Measurements from ENCODE around the gene TCERG1. TPM values are rescaled to one million over a fixed set of nuclear protein-coding genes. Genes with fewer than 3 reads are reported as not detected.

TCERG1 gene
- total RNA-seq, 1 experiment from 2014 or later, result 75.9 TPM

DNA sequence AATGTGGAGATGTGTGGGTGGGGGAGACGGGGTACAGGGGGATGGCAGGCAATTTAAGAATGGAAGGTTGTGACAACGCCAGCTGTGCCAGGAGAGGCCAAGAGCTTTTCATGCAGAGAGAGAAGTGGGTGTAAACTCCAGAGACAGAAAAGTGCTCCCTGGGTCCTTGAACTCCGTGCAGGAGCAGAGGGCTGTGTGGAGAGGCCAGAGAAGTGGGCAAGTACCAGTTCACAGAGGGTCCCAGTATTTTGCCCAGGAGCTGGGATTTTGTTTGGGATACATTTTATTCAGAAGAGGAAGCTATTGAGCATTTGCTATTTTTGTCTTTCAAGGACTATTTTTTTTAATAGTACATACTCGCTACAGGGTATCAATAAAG, 19.5 kb upstream of the TCERG1 start:
- Histone ChIP-seq H3K4me3 (ENCODE audit: low read depth in 2 of 2, low read length in 2 of 2) (no peak overlapping the region), H3K4me1 (ENCODE audit: control insufficient read depth, insufficient read depth, low read length) (0 out of 2 replicates have a peak, but pooled peaks cover 2% of the 10 kb centered on the region), H3K27me3 (ENCODE audit: control insufficient read depth, insufficient read depth, low read length) (no peaks in the 10 kb centered on the region), H3K27ac (ENCODE audit: low read length) (no peak overlapping the region), H3K9me3 (ENCODE audit: control insufficient read depth, insufficient read depth, low read depth, low read length) (no peaks in the 10 kb centered on the region), H3K36me3 (ENCODE audit: control insufficient read depth, insufficient read depth, low read length) (no peaks in the 10 kb centered on the region)
- POLR2A ChIA-PET, result no interaction called here
- TF ChIP-seq, protein P1, sequence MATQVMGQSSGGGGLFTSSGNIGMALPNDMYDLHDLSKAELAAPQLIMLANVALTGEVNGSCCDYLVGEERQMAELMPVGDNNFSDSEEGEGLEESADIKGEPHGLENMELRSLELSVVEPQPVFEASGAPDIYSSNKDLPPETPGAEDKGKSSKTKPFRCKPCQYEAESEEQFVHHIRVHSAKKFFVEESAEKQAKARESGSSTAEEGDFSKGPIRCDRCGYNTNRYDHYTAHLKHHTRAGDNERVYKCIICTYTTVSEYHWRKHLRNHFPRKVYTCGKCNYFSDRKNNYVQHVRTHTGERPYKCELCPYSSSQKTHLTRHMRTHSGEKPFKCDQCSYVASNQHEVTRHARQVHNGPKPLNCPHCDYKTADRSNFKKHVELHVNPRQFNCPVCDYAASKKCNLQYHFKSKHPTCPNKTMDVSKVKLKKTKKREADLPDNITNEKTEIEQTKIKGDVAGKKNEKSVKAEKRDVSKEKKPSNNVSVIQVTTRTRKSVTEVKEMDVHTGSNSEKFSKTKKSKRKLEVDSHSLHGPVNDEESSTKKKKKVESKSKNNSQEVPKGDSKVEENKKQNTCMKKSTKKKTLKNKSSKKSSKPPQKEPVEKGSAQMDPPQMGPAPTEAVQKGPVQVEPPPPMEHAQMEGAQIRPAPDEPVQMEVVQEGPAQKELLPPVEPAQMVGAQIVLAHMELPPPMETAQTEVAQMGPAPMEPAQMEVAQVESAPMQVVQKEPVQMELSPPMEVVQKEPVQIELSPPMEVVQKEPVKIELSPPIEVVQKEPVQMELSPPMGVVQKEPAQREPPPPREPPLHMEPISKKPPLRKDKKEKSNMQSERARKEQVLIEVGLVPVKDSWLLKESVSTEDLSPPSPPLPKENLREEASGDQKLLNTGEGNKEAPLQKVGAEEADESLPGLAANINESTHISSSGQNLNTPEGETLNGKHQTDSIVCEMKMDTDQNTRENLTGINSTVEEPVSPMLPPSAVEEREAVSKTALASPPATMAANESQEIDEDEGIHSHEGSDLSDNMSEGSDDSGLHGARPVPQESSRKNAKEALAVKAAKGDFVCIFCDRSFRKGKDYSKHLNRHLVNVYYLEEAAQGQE (IDR thresholded peaks at IDR 0.05; ENCODE audit: insufficient read depth in 1 of 2, low read depth in 2 of 2, low read length in 1 of 2), result no peak
- TF ChIP-seq POLR2AphosphoS5 (IDR thresholded peaks at IDR 0.05; ENCODE audit: low read depth, low read length), result no peak
- TF ChIP-seq, protein P2, sequence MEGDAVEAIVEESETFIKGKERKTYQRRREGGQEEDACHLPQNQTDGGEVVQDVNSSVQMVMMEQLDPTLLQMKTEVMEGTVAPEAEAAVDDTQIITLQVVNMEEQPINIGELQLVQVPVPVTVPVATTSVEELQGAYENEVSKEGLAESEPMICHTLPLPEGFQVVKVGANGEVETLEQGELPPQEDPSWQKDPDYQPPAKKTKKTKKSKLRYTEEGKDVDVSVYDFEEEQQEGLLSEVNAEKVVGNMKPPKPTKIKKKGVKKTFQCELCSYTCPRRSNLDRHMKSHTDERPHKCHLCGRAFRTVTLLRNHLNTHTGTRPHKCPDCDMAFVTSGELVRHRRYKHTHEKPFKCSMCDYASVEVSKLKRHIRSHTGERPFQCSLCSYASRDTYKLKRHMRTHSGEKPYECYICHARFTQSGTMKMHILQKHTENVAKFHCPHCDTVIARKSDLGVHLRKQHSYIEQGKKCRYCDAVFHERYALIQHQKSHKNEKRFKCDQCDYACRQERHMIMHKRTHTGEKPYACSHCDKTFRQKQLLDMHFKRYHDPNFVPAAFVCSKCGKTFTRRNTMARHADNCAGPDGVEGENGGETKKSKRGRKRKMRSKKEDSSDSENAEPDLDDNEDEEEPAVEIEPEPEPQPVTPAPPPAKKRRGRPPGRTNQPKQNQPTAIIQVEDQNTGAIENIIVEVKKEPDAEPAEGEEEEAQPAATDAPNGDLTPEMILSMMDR (IDR thresholded peaks at IDR 0.05), result no peak
- TF ChIP-seq SIN3A (IDR thresholded peaks at IDR 0.05; ENCODE audit: borderline replicate concordance, insufficient read depth, low read depth, low read length), result no peak
- TF ChIP-seq TCF7L2 (IDR thresholded peaks at IDR 0.05; ENCODE audit: low read depth, low read length), result no peak
- BruUV-seq (replicated peaks), result no TSS peak
- in situ Hi-C loops (cut with HindIII; ENCODE audit: low pct_unique_long_range_greater_than_20kb, low sequenced_read_pairs), result no loop called here
- DNase-seq (ENCODE audit: low read depth, low spot score) (no peak), ATAC-seq (no peak)
- intact Hi-C loops (cut with micrococcal nuclease; ENCODE audit: unreplicated experiment), result loop anchor here (1.0 kb wide), 1 partner anchor 136 kb away; no protein-coding TSS in a partner anchor
- CTCF ChIA-PET, result no interaction called here

DNA sequence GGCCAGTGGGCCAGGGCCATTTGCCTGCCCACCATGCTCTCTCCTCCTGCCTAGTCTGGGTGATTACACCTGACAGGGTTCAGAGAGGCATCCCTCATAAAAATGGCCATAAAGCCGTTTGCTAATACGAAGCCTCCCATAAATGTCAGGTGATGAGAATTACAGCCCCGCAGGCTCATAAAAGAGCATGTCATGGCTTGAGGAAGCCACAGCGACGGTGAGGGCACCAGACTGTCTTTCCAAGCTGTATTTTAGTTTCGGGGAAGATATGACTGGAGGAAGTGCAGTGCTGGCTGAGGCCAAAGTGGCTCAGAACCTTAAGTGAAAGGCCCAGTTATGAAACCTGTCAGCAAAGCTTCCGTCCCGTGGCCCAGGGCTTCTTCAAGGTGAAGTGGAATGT, 18.5 kb upstream of the TCERG1 start:
- Histone ChIP-seq H3K4me3 (ENCODE audit: low read depth in 2 of 2, low read length in 2 of 2) (no peak overlapping the region), H3K27ac (ENCODE audit: low read length) (no peak overlapping the region), H3K4me1 (ENCODE audit: control insufficient read depth, insufficient read depth, low read length) (0 out of 2 replicates have a peak, but pooled peaks cover 2% of the 10 kb centered on the region), H3K27me3 (ENCODE audit: control insufficient read depth, insufficient read depth, low read length) (no peaks in the 10 kb centered on the region), H3K9me3 (ENCODE audit: control insufficient read depth, insufficient read depth, low read depth, low read length) (no peaks in the 10 kb centered on the region), H3K36me3 (ENCODE audit: control insufficient read depth, insufficient read depth, low read length) (no peaks in the 10 kb centered on the region)
- intact Hi-C loops (cut with micrococcal nuclease; ENCODE audit: unreplicated experiment) (no loop called here), in situ Hi-C loops (cut with HindIII; ENCODE audit: low pct_unique_long_range_greater_than_20kb, low sequenced_read_pairs) (no loop called here)
- no peak for ATAC-seq
- DNase-seq (ENCODE audit: low read depth, low spot score), result no peak
- ChIA-PET CTCF (interaction anchor here (0.6 kb wide), 1 partner anchor 63 kb away, joined by 3 read pairs; no protein-coding TSS in a partner anchor), POLR2A (no interaction called here)
- no TSS peak for BruUV-seq (replicated peaks)
- no peak for TF ChIP-seq TCF7L2 (IDR thresholded peaks at IDR 0.05; ENCODE audit: low read depth, low read length)
- TF ChIP-seq, protein P2 (IDR thresholded peaks at IDR 0.05), result no peak
- TF ChIP-seq, protein P1 (IDR thresholded peaks at IDR 0.05; ENCODE audit: insufficient read depth in 1 of 2, low read depth in 2 of 2, low read length in 1 of 2), result no peak
- TF ChIP-seq SIN3A (IDR thresholded peaks at IDR 0.05; ENCODE audit: borderline replicate concordance, insufficient read depth, low read depth, low read length), result no peak
- TF ChIP-seq POLR2AphosphoS5 (IDR thresholded peaks at IDR 0.05; ENCODE audit: low read depth, low read length), result no peak
